IMR-90 (cell line): ENCODE measurements around the gene CHST2. TPM values are rescaled to one million over a fixed set of nuclear protein-coding genes. Genes with fewer than 3 reads are reported as not detected.
"Not testable (repeated sequence)": the region's sequence is repeated elsewhere in the genome, so short reads cannot be mapped to it uniquely, and the experiment has no call there.

Experiments
- ATAC-seq: fragments of 200-7000 bp; cut with Tn5 transposase; 2 replicates; pipeline ENCODE4 v1.9.1; 2020; ENCODE audit warnings: low read depth, mild to moderate bottlenecking, moderate library complexity
- BruUV-seq: library from RNA; stranded (reverse); fragments of 400-500 nt; replicated peaks from 2 replicates; lab custom pipeline; 2021; lab: Mats Ljungman, UMichigan
- CTCF ChIA-PET: fragments of 300-600 bp; formaldehyde crosslinking; extraction: SDS; loops from one replicate; lab custom pipeline; 2021; ENCODE audit warnings: antibody characterized with exemption; lab: Yijun Ruan, JAX
- POLR2A ChIA-PET: fragments of 300-600 bp; sonication (Branson Sonifier 250); formaldehyde crosslinking; loops from one replicate; lab custom pipeline; 2022; ENCODE audit warnings: antibody characterized with exemption; ENCODE audit not compliant: unreplicated experiment; lab: Charles Lee
- DNase-seq: peaks from one replicate; pipeline ENCODE4 v3.0.0; 2013
- H2AFZ ChIP-seq: replicated peaks from 2 replicates; pipeline ENCODE3; 2013; ENCODE audit warnings: low read length, mild to moderate bottlenecking; ENCODE audit not compliant: poor library complexity
- H2AK5ac ChIP-seq: 2 replicates; pipeline ENCODE4 v1.6.1; 2013; ENCODE audit warnings: low read depth, low read length, inconsistent platforms
- H2AK9ac ChIP-seq: replicated peaks from 2 replicates; pipeline ENCODE3; 2013; ENCODE audit warnings: mild to moderate bottlenecking, low read depth, low read length, moderate library complexity; ENCODE audit not compliant: poor library complexity
- H2BK120ac ChIP-seq: 2 replicates; pipeline ENCODE4 v1.6.1; 2013; ENCODE audit warnings: low read depth, low read length, inconsistent platforms
- H2BK15ac ChIP-seq: 3 replicates; pipeline ENCODE4 v1.6.1; 2013; ENCODE audit warnings: low read depth, low read length, inconsistent platforms
- H2BK20ac ChIP-seq: 2 replicates; pipeline ENCODE4 v1.6.1; 2013; ENCODE audit warnings: low read depth, mild to moderate bottlenecking, inconsistent platforms, low read length, moderate library complexity
- H2BK5ac ChIP-seq: 2 replicates; pipeline ENCODE4 v1.6.1; 2013; ENCODE audit warnings: mild to moderate bottlenecking, low read depth, low read length, inconsistent platforms; ENCODE audit not compliant: poor library complexity, severe bottlenecking
- H3K14ac ChIP-seq: replicated peaks from 2 replicates; pipeline ENCODE4 v1.6.1; 2013; ENCODE audit warnings: low read depth, low read length, inconsistent platforms
- H3K18ac ChIP-seq: 2 replicates; pipeline ENCODE4 v1.6.1; 2013; ENCODE audit warnings: low read depth, low read length, control low read depth
- H3K23ac ChIP-seq: 2 replicates; pipeline ENCODE4 v1.6.1; 2013; ENCODE audit warnings: low read depth, low read length, inconsistent platforms
- H3K27ac ChIP-seq: 2 replicates; pipeline ENCODE4 v1.5.1; 2013; ENCODE audit warnings: mild to moderate bottlenecking, control low read depth, low read length; ENCODE audit not compliant: insufficient read depth
- H3K27me3 ChIP-seq: 2 replicates; pipeline ENCODE4 v1.6.1; 2013; ENCODE audit warnings: low read length; ENCODE audit not compliant: control insufficient read depth, insufficient read depth
- H3K36me3 ChIP-seq: 2 replicates; pipeline ENCODE4 v1.6.1; 2013; ENCODE audit warnings: low read length, mixed read lengths; ENCODE audit not compliant: control insufficient read depth, insufficient read depth
- H3K4ac ChIP-seq: 2 replicates; pipeline ENCODE4 v1.6.1; 2013; ENCODE audit warnings: low read depth, low read length, inconsistent platforms
- H3K4me1 ChIP-seq: 2 replicates; pipeline ENCODE4 v1.6.1; 2013; ENCODE audit warnings: low read length, mixed read lengths; ENCODE audit not compliant: control insufficient read depth, insufficient read depth
- H3K4me2 ChIP-seq: 2 replicates; pipeline ENCODE4 v1.6.1; 2013; ENCODE audit warnings: low read depth, mild to moderate bottlenecking, control low read depth, low read length, moderate library complexity
- H3K4me3 ChIP-seq: 2 replicates; pipeline ENCODE4 v1.5.1; 2013; ENCODE audit warnings: low read depth, mild to moderate bottlenecking, control low read depth, low read length, moderate library complexity; ENCODE audit not compliant: insufficient read depth
- H3K56ac ChIP-seq: 2 replicates; pipeline ENCODE4 v1.6.1; 2013; ENCODE audit warnings: low read length, inconsistent platforms; ENCODE audit not compliant: insufficient read depth; ENCODE audit errors: extremely low read depth
- H3K79me1 ChIP-seq, 2 experiments: 2 replicates each; pipeline ENCODE4 v1.6.1; 2013; ENCODE audit warnings: low read length in 2 of 2, inconsistent platforms in 1 of 2, low read depth in 1 of 2
- H3K9ac ChIP-seq: 2 replicates; pipeline ENCODE4 v1.6.1; 2013; ENCODE audit warnings: low read depth, low read length, control low read depth
- H3K9me1 ChIP-seq: 2 replicates; pipeline ENCODE4 v1.6.1; 2013; ENCODE audit warnings: low read length, inconsistent platforms; ENCODE audit not compliant: insufficient read depth
- H3K9me3 ChIP-seq: 2 replicates; pipeline ENCODE4 v1.6.1; 2013; ENCODE audit warnings: low read length; ENCODE audit not compliant: control insufficient read depth, insufficient read depth
- H4K20me1 ChIP-seq: 2 replicates; pipeline ENCODE4 v1.6.1; 2013; ENCODE audit warnings: low read length, inconsistent platforms; ENCODE audit not compliant: insufficient read depth
- H4K5ac ChIP-seq: 2 replicates; pipeline ENCODE4 v1.6.1; 2013; ENCODE audit warnings: mild to moderate bottlenecking, low read depth, low read length, control low read depth
- H4K8ac ChIP-seq, 2 experiments: 2 replicates each; pipeline ENCODE4 v1.6.1; 2013; ENCODE audit warnings: low read depth in 2 of 2, low read length in 2 of 2, control low read depth in 1 of 2, inconsistent platforms in 1 of 2
- H4K91ac ChIP-seq: 2 replicates; pipeline ENCODE4 v1.6.1; 2013; ENCODE audit warnings: low read depth, low read length, inconsistent platforms; ENCODE audit not compliant: insufficient read depth
- WGBS, 2 experiments: methylation state at CpG; one replicate each; pipeline versions ENCODE4 v1.1.5 to v1.1.7; 2013; ENCODE audit warnings: missing lambda C conversion rate in 2 of 2; ENCODE audit not compliant: insufficient read length in 1 of 2; ENCODE audit errors: extremely low coverage in 2 of 2; 5-methylcytosine and 5-hydroxymethylcytosine counted together
- dilution Hi-C: fragments of 300-500 bp; cut with HindIII; formaldehyde crosslinking; loops from one replicate; pipeline ENCODE4 v1.14.3; 2018; ENCODE audit warnings: low sequenced_read_pairs; ENCODE audit not compliant: unreplicated experiment
- in situ Hi-C: fragments of 300-500 bp; cut with MboI; formaldehyde crosslinking; loops from 3 replicates; pipeline ENCODE4 v1.14.3; 2019; ENCODE audit warnings: low sequenced_read_pairs, inconsistent platforms, mixed read lengths
- intact Hi-C: fragments of 100-400 bp; cut with micrococcal nuclease; formaldehyde crosslinking; loops from 2 replicates; pipeline ENCODE4 v1.10.0; 2022
- polyA plus RNA-seq, 3 experiments: library from polyadenylated mRNA; depleted of rRNA; stranded (reverse); fragments of >200 nt; gene quantifications; 2 replicates each; pipeline ENCODE4 v1.2.3, GENCODE V29; 2012; ENCODE audit warnings: low replicate concordance in 1 of 3
- total RNA-seq: library from RNA; depleted of rRNA; stranded (reverse); fragments of >200 nt; gene quantifications from 2 replicates; pipeline ENCODE4 v1.2.3, GENCODE V29; 2012

The CHST2 gene
- total and polyA plus RNA-seq, 2 of the 4 experiments (the other 2 are of a cell fraction) = 0.90 to 1.4 TPM

- H4K5ac ChIP-seq, H2AK9ac ChIP-seq, BruUV-seq, H3K23ac ChIP-seq, H3K79me1 ChIP-seq, H3K27me3 ChIP-seq, H4K91ac ChIP-seq, in situ Hi-C loops, dilution Hi-C loops, H3K9ac ChIP-seq, H3K56ac ChIP-seq, H3K4me2 ChIP-seq, H3K36me3 ChIP-seq, H3K4me1 ChIP-seq, CTCF ChIA-PET, H2BK20ac ChIP-seq, H2AK5ac ChIP-seq, H2BK15ac ChIP-seq, H3K14ac ChIP-seq, H2BK120ac ChIP-seq, H3K18ac ChIP-seq, H4K8ac ChIP-seq, POLR2A ChIA-PET, DNase-seq, H3K4me3 ChIP-seq, H3K9me1 ChIP-seq, ATAC-seq, H3K27ac ChIP-seq, H3K9me3 ChIP-seq, H4K20me1 ChIP-seq, H3K4ac ChIP-seq, H2AFZ ChIP-seq, H2BK5ac ChIP-seq: not testable (repeated sequence)
- WGBS, 2 experiments = no CpG with 5 or more reads among the region's 5 CpGs
- intact Hi-C loops = loop anchor here (5.0 kb wide), 1 partner anchor 598 kb away; no protein-coding TSS in a partner anchor
These were observed 45.6 kb upstream of the CHST2 start for GRCh38 chr3:143073983-143074382.
